ENCODE data around the gene CDH26.
A peak's percentile ranks its signal among the peaks of the same experiment; 100 is the strongest.

CDH26 gene

GRCh38 chr20:60050193-60050947 is 92.1 kb downstream of the CDH26 start:
- DNase-seq: peak; percentile 96

- DNase-seq: no peak
These were observed 93.7 kb downstream of the CDH26 start for GRCh38 chr20:60051911-60052310.

- DNase-seq: no peak
These were observed 94.1 kb downstream of the CDH26 start for GRCh38 chr20:60052322-60052721.

- peak; percentile 93 for DNase-seq
These were observed 95.0 kb downstream of the CDH26 start for GRCh38 chr20:60053125-60053817.

- DNase-seq: no peak
These were observed 95.6 kb downstream of the CDH26 start for GRCh38 chr20:60053818-60054190.

GRCh38 chr20:60054716-60055634 is 96.8 kb downstream of the CDH26 start:
- no peak for DNase-seq

- no peak for DNase-seq
These were observed 97.5 kb downstream of the CDH26 start for GRCh38 chr20:60055740-60056139.

GRCh38 chr20:60056407-60057122 is 98.3 kb downstream of the CDH26 start:
- no peak for DNase-seq

- peak; percentile 69 for DNase-seq
These were observed 99.1 kb downstream of the CDH26 start for GRCh38 chr20:60057123-60057865.

GRCh38 chr20:60057866-60058807 is 99.9 kb downstream of the CDH26 start:
- peak; percentile 84 for DNase-seq

- DNase-seq: no peak
These were observed 100.7 kb downstream of the CDH26 start for GRCh38 chr20:60058879-60059278.

GRCh38 chr20:60060006-60060557 is 101.9 kb downstream of the CDH26 start:
- no peak for DNase-seq

- DNase-seq: no peak
These were observed 102.4 kb downstream of the CDH26 start for GRCh38 chr20:60060593-60060992.

GRCh38 chr20:60062431-60063047 is 104.3 kb downstream of the CDH26 start:
- DNase-seq: no peak

GRCh38 chr20:60063048-60063451 is 104.8 kb downstream of the CDH26 start:
- DNase-seq: no peak

GRCh38 chr20:60063739-60064380 is 105.6 kb downstream of the CDH26 start:
- DNase-seq: no peak

All from NCI-H1417 treated with DMSO at 0.1 percent for 48 hours (cell line).